ENCODE measurements around the gene PRKG1. TPM values are rescaled to one million over a fixed set of nuclear protein-coding genes. Genes with fewer than 3 reads are reported as not detected.

The PRKG1 gene
- total and polyA plus RNA-seq, 2 donors (not counting 1 experiment from before 2014, with no cell fraction given) = not detected

- Histone ChIP-seq H3K9me3 (ENCODE audit: control extremely low read depth in 1 of 3, control insufficient read depth in 2 of 3, insufficient read depth in 1 of 3, low read length in 2 of 3) (no peaks in the 10 kb centered on the region), H3K79me2 (ENCODE audit: control insufficient read depth, insufficient read depth, low read length) (no peaks in the 10 kb centered on the region), H2AFZ (ENCODE audit: insufficient read depth, low read depth, low read length, poor library complexity, severe bottlenecking) (no peak overlapping the region), H3K4me1 (ENCODE audit: control insufficient read depth in 2 of 2, insufficient read depth in 2 of 2, low read length in 2 of 2) (no peaks in the 10 kb centered on the region), H3K4me3 (ENCODE audit: control extremely low read depth in 1 of 5, extremely low read depth in 1 of 5, insufficient read depth in 1 of 5, low read depth in 2 of 5, low read length in 4 of 5) (no peak overlapping the region), H3K27ac (ENCODE audit: low read length in 2 of 2) (no peak overlapping the region), H3K27me3 (replicated peaks in 1 of 4; ENCODE audit: control extremely low read depth in 1 of 4, control insufficient read depth in 3 of 4, insufficient read depth in 4 of 4, low read length in 3 of 4) (no peaks in the 10 kb centered on the region), H4K20me1 (ENCODE audit: control insufficient read depth, insufficient read depth, low read length, poor library complexity, severe bottlenecking) (no peaks in the 10 kb centered on the region), H3K4me2 (replicated peaks; ENCODE audit: low read depth, low read length, poor library complexity, severe bottlenecking) (no peak overlapping the region), H3K36me3 (replicated peaks in 1 of 2; ENCODE audit: control extremely low read depth in 1 of 2, control insufficient read depth in 1 of 2, extremely low read depth in 1 of 2, insufficient read depth in 2 of 2, low read length in 1 of 2) (no peaks in the 10 kb centered on the region), H3K9ac (ENCODE audit: low read length) (no peak overlapping the region)
- TF ChIP-seq CTCF (IDR thresholded peaks at IDR 0.05) (no peak), EZH2 (IDR thresholded peaks at IDR 0.05; ENCODE audit: borderline replicate concordance, insufficient read depth, low read depth, low read length, poor library complexity, severe bottlenecking) (no peak)
- no peaks in the 10 kb centered on the region for H3K4me1 Mint-ChIP-seq
- intact Hi-C loops (cut with micrococcal nuclease) = no loop called here
- H3K9me3 Mint-ChIP-seq (ENCODE audit: insufficient read depth) = no peaks in the 10 kb centered on the region
- POLR2A ChIA-PET = no interaction called here
- H3K27me3 Mint-ChIP-seq = no peaks in the 10 kb centered on the region
- DNase-seq (no peak), ATAC-seq (ENCODE audit: low read depth) (no peak)
- H3K27ac Mint-ChIP-seq = no peak overlapping the region
- H3K4me3 Mint-ChIP-seq = no peak overlapping the region
- CTCF ChIA-PET = no interaction called here
- WGBS (ENCODE audit: insufficient coverage) = 100% methylated on average over 1 of the region's 2 CpGs
These were observed 802.7 kb downstream of the PRKG1 start for GRCh38 chr10:51876979-51877378.

- H3K9ac ChIP-seq (ENCODE audit: low read length) = no peak overlapping the region
- DNase-seq (no peak), ATAC-seq (ENCODE audit: low read depth) (no peak)
- Mint-ChIP-seq H3K9me3 (ENCODE audit: insufficient read depth) (no peaks in the 10 kb centered on the region), H3K4me3 (no peak overlapping the region), H3K27me3 (no peaks in the 10 kb centered on the region), H3K4me1 (no peaks in the 10 kb centered on the region), H3K27ac (no peak overlapping the region)
- ChIA-PET CTCF (no interaction called here), POLR2A (no interaction called here)
- TF ChIP-seq EZH2 (IDR thresholded peaks at IDR 0.05; ENCODE audit: borderline replicate concordance, insufficient read depth, low read depth, low read length, poor library complexity, severe bottlenecking) (no peak), CTCF (IDR thresholded peaks at IDR 0.05) (no peak)
- H3K4me2 ChIP-seq (replicated peaks; ENCODE audit: low read depth, low read length, poor library complexity, severe bottlenecking) = no peak overlapping the region
- no CpG with 5 or more reads among the region's 1 CpG for WGBS (ENCODE audit: insufficient coverage)
- H3K4me1 ChIP-seq (ENCODE audit: control insufficient read depth in 2 of 2, insufficient read depth in 2 of 2, low read length in 2 of 2) = no peaks in the 10 kb centered on the region
- no peaks in the 10 kb centered on the region for H3K36me3 ChIP-seq (replicated peaks in 1 of 2; ENCODE audit: control extremely low read depth in 1 of 2, control insufficient read depth in 1 of 2, extremely low read depth in 1 of 2, insufficient read depth in 2 of 2, low read length in 1 of 2)
- no peaks in the 10 kb centered on the region for H3K79me2 ChIP-seq (ENCODE audit: control insufficient read depth, insufficient read depth, low read length)
- H3K9me3 ChIP-seq (ENCODE audit: control extremely low read depth in 1 of 3, control insufficient read depth in 2 of 3, insufficient read depth in 1 of 3, low read length in 2 of 3) = no peaks in the 10 kb centered on the region
- no peak overlapping the region for H3K4me3 ChIP-seq (ENCODE audit: control extremely low read depth in 1 of 5, extremely low read depth in 1 of 5, insufficient read depth in 1 of 5, low read depth in 2 of 5, low read length in 4 of 5)
- H2AFZ ChIP-seq (ENCODE audit: insufficient read depth, low read depth, low read length, poor library complexity, severe bottlenecking) = no peak overlapping the region
- intact Hi-C loops (cut with micrococcal nuclease) = no loop called here
- H4K20me1 ChIP-seq (ENCODE audit: control insufficient read depth, insufficient read depth, low read length, poor library complexity, severe bottlenecking) = no peaks in the 10 kb centered on the region
- H3K27me3 ChIP-seq (replicated peaks in 1 of 4; ENCODE audit: control extremely low read depth in 1 of 4, control insufficient read depth in 3 of 4, insufficient read depth in 4 of 4, low read length in 3 of 4) = no peaks in the 10 kb centered on the region
- H3K27ac ChIP-seq (ENCODE audit: low read length in 2 of 2) = no peak overlapping the region
These were observed 803.3 kb downstream of the PRKG1 start for GRCh38 chr10:51877636-51878035.

Data from B cell (primary cell).